ENCODE measurements around the gene DSN1.

DNA sequence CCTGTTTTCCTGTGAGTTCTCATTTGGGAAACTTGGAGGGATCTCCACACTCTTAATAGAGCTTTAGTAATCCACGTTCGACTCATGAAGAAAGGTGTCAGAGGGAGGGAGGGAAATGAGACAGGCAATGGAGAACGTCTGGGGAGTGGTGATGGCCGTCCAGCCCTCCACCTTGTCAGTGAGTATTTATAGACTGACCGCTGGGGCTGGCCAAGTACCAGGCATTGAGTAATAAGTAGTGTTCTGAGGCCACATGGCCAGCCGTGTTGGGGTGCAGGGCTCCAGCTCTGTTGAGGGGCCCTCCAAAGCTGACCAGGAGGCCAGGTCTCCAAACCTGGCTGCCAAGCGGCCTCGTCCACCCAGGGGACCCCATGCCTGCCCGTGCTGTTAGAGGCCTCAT is 11.3 kb upstream of the DSN1 start:
- no peak for TF ChIP-seq RAD21 (IDR thresholded peaks at IDR 0.05 in 1 of 2, conservative IDR thresholded peaks at IDR 0.05 in 1 of 2; ENCODE audit: low read depth in 2 of 2, low read length in 2 of 2)
- no peak for TF ChIP-seq POLR2A (IDR thresholded peaks at IDR 0.05; ENCODE audit: control extremely low read depth in 1 of 2, low read depth in 2 of 2, low read length in 2 of 2)
- TF ChIP-seq, protein P1, sequence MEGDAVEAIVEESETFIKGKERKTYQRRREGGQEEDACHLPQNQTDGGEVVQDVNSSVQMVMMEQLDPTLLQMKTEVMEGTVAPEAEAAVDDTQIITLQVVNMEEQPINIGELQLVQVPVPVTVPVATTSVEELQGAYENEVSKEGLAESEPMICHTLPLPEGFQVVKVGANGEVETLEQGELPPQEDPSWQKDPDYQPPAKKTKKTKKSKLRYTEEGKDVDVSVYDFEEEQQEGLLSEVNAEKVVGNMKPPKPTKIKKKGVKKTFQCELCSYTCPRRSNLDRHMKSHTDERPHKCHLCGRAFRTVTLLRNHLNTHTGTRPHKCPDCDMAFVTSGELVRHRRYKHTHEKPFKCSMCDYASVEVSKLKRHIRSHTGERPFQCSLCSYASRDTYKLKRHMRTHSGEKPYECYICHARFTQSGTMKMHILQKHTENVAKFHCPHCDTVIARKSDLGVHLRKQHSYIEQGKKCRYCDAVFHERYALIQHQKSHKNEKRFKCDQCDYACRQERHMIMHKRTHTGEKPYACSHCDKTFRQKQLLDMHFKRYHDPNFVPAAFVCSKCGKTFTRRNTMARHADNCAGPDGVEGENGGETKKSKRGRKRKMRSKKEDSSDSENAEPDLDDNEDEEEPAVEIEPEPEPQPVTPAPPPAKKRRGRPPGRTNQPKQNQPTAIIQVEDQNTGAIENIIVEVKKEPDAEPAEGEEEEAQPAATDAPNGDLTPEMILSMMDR (IDR thresholded peaks at IDR 0.05; ENCODE audit: control extremely low read depth in 1 of 3, insufficient read depth in 1 of 3, low read depth in 1 of 3, low read length in 3 of 3), result no peak
- no peak for TF ChIP-seq POLR2AphosphoS5 (IDR thresholded peaks at IDR 0.05; ENCODE audit: low read depth, low read length)
- TF ChIP-seq E2F6 (IDR thresholded peaks at IDR 0.05), result no peak
- no peak for TF ChIP-seq TAF1 (IDR thresholded peaks at IDR 0.05; ENCODE audit: low read depth, low read length)
- TF ChIP-seq, protein P2, sequence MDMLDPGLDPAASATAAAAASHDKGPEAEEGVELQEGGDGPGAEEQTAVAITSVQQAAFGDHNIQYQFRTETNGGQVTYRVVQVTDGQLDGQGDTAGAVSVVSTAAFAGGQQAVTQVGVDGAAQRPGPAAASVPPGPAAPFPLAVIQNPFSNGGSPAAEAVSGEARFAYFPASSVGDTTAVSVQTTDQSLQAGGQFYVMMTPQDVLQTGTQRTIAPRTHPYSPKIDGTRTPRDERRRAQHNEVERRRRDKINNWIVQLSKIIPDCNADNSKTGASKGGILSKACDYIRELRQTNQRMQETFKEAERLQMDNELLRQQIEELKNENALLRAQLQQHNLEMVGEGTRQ (IDR thresholded peaks at IDR 0.05; ENCODE audit: low read length), result no peak
- no peak for TF ChIP-seq TEAD4 (IDR thresholded peaks at IDR 0.05; ENCODE audit: low read depth, low read length)
- no peak for TF ChIP-seq EP300 (IDR thresholded peaks at IDR 0.05; ENCODE audit: borderline replicate concordance in 1 of 2, low read depth in 2 of 2, low read length in 2 of 2)
- TF ChIP-seq ATF3 (IDR thresholded peaks at IDR 0.05; ENCODE audit: insufficient read depth, low read depth, low read length), result no peak
- no peak for TF ChIP-seq JUN (IDR thresholded peaks at IDR 0.05; ENCODE audit: low read depth, low read length)
- TF ChIP-seq HDAC2 (IDR thresholded peaks at IDR 0.05; ENCODE audit: borderline replicate concordance in 1 of 2, low read depth in 2 of 2, low read length in 2 of 2), result no peak
- no peak for TF ChIP-seq RFX5 (IDR thresholded peaks at IDR 0.05; ENCODE audit: borderline replicate concordance, low read depth, low read length)

Data from H1 (cell line).